Pons (tissue), 1 donor: ENCODE measurements around the gene JAK2.
"Not testable (repeated sequence)": the region's sequence is repeated elsewhere in the genome, so short reads cannot be mapped to it uniquely, and the experiment has no call there.

Experiments used
- DNase-seq: peaks from one replicate; pipeline ENCODE4 v3.0.0-alpha.2; 2016; ENCODE audit warnings: low spot score

Gene JAK2

GRCh38 chr9:5042661-5043178, 57.6 kb downstream of the JAK2 start:
- no peak for DNase-seq

GRCh38 chr9:5043381-5043780, 58.3 kb downstream of the JAK2 start:
- DNase-seq: no peak

- no peak for DNase-seq
These were observed 59.1 kb downstream of the JAK2 start for GRCh38 chr9:5044160-5044559.

- DNase-seq: no peak
These were observed 67.8 kb downstream of the JAK2 start for GRCh38 chr9:5052838-5053237.

GRCh38 chr9:5062631-5063030, 77.6 kb downstream of the JAK2 start:
- no peak for DNase-seq

- DNase-seq: no peak
These were observed 87.8 kb downstream of the JAK2 start for GRCh38 chr9:5072871-5073270.

GRCh38 chr9:5073701-5074100, 88.6 kb downstream of the JAK2 start:
- no peak for DNase-seq

- no peak for DNase-seq
These were observed 100.9 kb downstream of the JAK2 start for GRCh38 chr9:5085993-5086392.

- DNase-seq: no peak
These were observed 104.7 kb downstream of the JAK2 start for GRCh38 chr9:5089737-5090136.

GRCh38 chr9:5095795-5096194, 110.7 kb downstream of the JAK2 start:
- no peak for DNase-seq

- no peak for DNase-seq
These were observed 114.4 kb downstream of the JAK2 start for GRCh38 chr9:5099466-5099865.

GRCh38 chr9:5101127-5101526, 116.1 kb downstream of the JAK2 start:
- DNase-seq: not testable (repeated sequence)

- not testable (repeated sequence) for DNase-seq
These were observed 121.4 kb downstream of the JAK2 start for GRCh38 chr9:5106517-5106916.

- no peak for DNase-seq
These were observed 126.0 kb downstream of the JAK2 start for GRCh38 chr9:5110867-5111681.

- DNase-seq: no peak
These were observed 126.6 kb downstream of the JAK2 start for GRCh38 chr9:5111696-5112095.

- DNase-seq: no peak
These were observed 127.1 kb downstream of the JAK2 start for GRCh38 chr9:5112109-5112592.

- DNase-seq: no peak
These were observed 127.6 kb downstream of the JAK2 start for GRCh38 chr9:5112646-5113045.

GRCh38 chr9:5113523-5113922, 128.5 kb downstream of the JAK2 start:
- DNase-seq: no peak

GRCh38 chr9:5113994-5114748, 129.1 kb downstream of the JAK2 start:
- DNase-seq: no peak

GRCh38 chr9:5122116-5122515, 137.0 kb downstream of the JAK2 start:
- no peak for DNase-seq

GRCh38 chr9:5122516-5122915, 137.4 kb downstream of the JAK2 start:
- no peak for DNase-seq

GRCh38 chr9:5140151-5140550, 155.1 kb downstream of the JAK2 start:
- DNase-seq: no peak

- DNase-seq: no peak
These were observed 159.1 kb downstream of the JAK2 start for GRCh38 chr9:5144217-5144616.
